Measurements from ENCODE around the gene C10orf120.

Gene C10orf120

GRCh38 chr10:122702275-122702674 is 2.6 kb upstream of the C10orf120 start:
- DNase-seq, result no peak

DNA sequence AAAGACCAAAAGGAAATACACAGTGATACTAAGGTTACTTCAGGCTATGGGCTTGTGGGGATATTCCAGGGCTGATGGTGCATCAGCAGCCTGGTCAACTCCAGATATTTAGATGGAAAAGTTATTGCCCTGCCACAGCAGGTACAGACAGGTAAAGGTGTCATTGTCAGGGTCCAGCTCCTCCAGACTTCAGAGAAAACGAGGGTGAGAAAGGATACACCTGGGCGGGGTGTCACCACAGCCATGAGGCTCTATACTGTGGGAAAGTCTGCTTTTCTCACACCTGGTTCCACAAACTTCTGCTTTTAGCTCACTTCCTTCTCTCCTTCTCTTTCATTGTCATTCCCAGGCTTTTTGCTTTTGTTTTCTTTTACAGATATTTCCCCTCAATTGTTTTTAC is 2.0 kb upstream of the C10orf120 start:
- no peak for DNase-seq

DNA sequence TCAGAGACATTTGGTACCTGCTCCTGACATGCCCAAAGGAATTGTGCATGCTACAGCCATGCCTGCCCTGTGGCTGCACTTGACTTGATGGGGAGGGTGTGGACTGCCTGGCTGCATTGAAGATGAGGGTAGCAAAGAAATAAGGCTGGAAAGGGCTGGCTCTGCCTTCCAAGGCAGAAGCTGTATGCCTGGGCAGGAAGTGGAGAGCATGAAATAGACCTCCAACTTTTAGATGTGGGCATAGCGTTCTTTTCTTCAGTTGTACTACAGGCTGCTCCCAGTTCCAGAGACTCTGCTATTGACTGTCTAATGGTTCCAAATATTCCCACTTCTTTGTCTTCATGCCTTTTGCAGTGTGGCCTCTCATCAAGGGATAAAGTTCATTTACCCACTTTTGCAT is 3.0 kb downstream of the C10orf120 start:
- DNase-seq, result no peak

- DNase-seq, result no peak
These were observed 6.9 kb downstream of the C10orf120 start for GRCh38 chr10:122692744-122693143.

DNA sequence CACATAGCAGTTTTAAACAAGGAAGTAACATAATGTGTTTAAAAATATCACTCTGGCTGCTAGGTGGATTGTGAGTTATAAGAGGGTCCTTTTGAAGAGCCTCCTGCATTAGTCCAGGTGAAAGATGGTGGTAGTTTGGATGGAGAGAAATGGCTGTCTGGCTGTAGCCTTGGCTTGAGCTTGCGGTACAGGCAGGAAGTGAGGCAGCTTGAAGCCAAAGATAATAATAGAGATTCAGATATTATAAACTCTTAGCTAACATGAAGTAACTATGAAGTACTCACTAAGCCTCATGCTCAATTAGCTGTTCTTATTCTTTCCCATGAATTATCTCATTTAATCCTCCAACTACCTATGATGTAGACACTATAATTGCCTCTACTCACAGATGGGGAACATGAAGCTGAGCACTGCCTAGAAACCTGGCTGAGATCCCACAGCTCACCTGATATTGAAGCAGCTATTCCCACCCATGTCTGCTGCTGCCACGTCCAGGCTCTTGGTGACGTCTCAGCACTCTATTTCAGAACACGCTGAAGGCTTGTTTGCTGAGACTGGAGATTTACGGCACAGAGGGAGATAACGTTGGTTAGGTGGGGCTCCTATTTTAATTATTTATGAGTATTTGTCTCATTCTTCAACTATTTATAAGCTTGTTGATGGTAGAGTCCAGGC is 10.4 kb downstream of the C10orf120 start:
- DNase-seq, result no peak

GRCh38 chr10:122688293-122688989 is 11.2 kb downstream of the C10orf120 start:
- DNase-seq, result no peak

- no peak for DNase-seq
These were observed 17.1 kb downstream of the C10orf120 start for GRCh38 chr10:122682522-122682921.

DNA sequence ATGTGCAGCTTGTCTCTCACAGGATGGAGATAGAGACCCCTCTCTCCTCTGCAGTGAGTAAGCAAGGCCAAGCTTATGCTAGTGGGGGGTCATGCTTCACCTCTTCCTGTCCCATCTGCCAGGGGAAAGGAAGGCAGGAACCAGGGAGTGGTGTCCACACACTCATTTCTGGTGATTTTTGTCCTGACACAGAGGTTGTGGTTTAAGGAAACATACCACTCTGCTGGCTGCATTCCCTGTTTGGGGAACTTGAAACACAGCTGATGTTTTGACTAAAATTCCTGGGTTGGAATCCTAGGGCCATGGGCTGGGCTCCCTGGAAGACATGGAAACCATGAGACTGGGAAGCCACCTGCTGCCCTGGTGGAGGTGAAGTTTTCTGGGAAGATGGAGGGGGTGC is 21.4 kb downstream of the C10orf120 start:
- no peak for DNase-seq

DNA sequence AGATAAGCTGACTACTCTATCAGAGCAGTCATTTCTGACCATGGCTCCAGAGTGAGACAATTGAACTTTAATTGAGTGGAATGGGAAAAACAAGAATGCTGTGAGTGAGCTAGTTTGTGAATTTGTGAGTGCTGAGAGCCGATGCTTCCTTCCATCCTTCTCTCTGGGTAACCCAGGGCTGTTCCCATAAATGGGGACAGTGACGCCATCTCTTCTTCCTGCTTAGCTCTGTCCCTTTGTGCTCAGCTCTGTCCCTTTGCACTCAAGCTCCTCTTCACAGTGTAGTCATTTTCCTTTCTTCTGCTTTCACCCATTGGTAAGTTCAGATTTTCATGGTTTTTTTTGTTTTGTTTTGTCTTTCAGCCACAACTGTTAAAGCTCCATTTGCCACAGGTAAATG is 24.4 kb downstream of the C10orf120 start:
- no peak for DNase-seq

GRCh38 chr10:122674781-122675180 is 24.9 kb downstream of the C10orf120 start:
- DNase-seq, result no peak

DNA sequence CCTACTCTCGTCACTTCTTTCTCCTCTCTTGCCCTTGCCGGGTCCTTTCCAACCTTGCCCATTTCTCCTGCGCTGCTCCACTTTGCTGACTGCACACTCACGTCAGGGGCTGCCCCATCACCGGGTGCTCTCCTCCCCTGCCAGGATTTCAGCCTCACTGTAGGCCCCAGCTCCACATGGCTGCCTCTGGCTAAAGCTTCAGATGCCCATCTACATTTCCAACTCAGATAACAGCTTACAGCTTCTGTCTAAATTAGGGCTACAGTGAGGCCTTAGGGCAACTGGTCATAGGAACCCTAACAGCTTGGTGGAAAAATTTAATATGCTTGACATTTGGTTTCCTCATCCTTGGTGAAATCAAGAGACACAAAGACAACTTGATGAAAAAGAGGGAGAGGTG is 25.9 kb downstream of the C10orf120 start:
- DNase-seq, result no peak

DNA sequence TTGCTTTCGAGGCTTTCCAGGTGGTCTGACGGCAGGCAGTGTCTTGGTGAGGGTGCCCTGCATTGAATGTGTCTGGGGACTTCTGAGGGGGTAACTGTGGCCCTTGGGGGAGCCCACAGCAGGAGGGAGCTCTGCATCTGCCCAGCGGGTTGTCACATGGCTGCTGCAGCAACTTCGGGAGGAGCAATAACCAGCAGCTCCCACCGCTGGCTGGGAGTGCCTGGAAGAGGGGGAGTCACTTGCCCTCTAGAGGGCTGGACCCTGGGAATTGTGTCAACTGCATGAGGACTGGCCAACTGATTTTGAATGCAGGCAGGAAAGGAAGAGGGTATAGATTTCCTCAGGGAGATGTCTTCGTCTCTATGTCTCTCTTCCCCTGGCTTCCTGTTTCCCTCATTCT is 26.4 kb downstream of the C10orf120 start:
- no peak for DNase-seq

- no peak for DNase-seq
These were observed 27.0 kb downstream of the C10orf120 start for GRCh38 chr10:122672655-122673054.

GRCh38 chr10:122671355-122671754 is 28.3 kb downstream of the C10orf120 start:
- no peak for DNase-seq

GRCh38 chr10:122669842-122670241 is 29.8 kb downstream of the C10orf120 start:
- no peak for DNase-seq

DNA sequence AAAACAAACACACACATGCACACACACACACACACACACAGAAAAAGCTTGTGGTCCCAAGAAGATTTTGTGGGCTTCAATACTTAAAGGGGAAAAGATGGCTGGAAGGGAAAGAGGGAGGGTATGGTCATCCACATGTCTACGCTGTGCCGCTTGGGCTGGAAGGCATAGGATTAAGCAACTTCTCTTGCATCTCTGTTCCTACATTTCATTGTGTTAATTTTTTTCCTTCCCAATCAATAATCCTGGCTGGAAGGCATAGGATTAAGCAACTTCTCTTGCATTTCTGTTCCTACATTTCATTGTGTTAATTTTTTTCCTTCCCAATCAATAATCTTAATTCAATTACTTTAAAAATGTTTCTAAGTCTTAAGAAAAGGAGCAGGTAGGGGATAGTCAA is 30.6 kb downstream of the C10orf120 start:
- no peak for DNase-seq

GRCh38 chr10:122665946-122666345 is 33.7 kb downstream of the C10orf120 start:
- no peak for DNase-seq

- no peak for DNase-seq
These were observed 34.3 kb downstream of the C10orf120 start for GRCh38 chr10:122665329-122665860.

DNA sequence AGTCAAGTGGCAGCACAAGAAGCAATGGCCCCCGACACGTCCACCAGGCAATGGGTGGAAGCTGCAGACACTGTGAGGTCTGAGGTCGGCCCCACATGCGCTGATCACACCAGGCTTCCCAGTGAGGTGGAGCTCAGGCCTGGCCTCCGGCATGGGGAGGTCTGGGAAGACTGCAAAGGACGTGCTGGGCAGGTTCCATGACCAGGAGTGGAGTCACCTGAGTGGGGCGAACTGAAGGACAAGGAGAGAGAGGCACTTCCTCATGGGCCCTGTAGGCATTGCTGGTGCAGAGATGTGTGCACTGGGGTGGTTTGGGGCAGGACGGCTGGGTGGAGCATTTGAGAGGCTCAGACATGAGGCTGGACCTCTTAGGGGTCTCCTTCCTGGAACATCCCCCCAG is 35.1 kb downstream of the C10orf120 start:
- DNase-seq, result no peak

GRCh38 chr10:122663516-122664130 is 36.0 kb downstream of the C10orf120 start:
- no peak for DNase-seq

GRCh38 chr10:122662231-122662630 is 37.4 kb downstream of the C10orf120 start:
- DNase-seq, result no peak

DNA sequence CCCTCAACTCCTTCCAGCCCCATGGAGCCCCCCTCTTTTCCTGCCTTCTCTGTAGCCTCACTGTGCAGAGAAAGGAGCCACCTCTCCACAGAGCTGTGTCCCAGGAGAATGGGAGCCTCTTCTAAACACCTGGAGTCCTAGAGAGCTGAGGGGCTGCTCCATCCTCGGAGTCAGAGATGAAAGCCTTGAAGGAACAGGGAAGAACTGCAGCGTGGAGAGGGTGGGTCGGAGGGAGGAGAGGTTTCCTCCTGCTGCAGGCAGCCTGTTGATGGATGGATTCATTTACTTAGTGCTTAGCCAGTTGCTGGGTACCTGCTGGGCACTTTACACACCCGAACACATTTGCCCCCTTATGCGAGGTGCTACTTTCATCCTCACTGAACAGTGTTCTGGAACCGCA is 39.0 kb downstream of the C10orf120 start:
- DNase-seq, result no peak

- DNase-seq, result no peak
These were observed 40.0 kb downstream of the C10orf120 start for GRCh38 chr10:122659651-122660050.

DNA sequence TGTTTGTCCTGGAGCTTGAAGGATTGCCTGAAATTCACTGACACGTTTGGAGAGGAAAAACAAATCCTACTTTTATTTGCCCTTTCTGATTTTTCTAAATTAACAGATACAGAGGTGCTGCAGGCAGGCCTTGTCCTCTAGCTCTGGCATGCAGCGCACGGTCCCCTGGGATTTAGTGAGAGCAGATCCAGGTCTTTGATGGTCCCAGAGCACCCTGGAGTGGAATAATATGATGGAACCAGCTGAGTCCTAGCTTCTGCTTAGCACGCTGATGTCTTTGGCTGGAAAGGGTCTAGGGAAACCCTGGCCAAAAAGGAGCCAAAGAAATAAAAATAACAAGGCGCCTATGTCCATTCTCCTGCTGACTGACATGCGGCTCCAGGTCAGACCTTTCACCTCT is 40.5 kb downstream of the C10orf120 start:
- no peak for DNase-seq

Data from activated CD4-positive, alpha-beta T cell treated with anti-CD3 and anti-CD28 coated beads, Interleukin-2, amount 50 U/mL, for 1 hour (primary cell).